ENCODE measurements around the gene SMG5. TPM values are rescaled to one million over a fixed set of nuclear protein-coding genes. Genes with fewer than 3 reads are reported as not detected.

SMG5 gene
- total RNA-seq, 1 experiment from 2014 or later, result 109 TPM

DNA sequence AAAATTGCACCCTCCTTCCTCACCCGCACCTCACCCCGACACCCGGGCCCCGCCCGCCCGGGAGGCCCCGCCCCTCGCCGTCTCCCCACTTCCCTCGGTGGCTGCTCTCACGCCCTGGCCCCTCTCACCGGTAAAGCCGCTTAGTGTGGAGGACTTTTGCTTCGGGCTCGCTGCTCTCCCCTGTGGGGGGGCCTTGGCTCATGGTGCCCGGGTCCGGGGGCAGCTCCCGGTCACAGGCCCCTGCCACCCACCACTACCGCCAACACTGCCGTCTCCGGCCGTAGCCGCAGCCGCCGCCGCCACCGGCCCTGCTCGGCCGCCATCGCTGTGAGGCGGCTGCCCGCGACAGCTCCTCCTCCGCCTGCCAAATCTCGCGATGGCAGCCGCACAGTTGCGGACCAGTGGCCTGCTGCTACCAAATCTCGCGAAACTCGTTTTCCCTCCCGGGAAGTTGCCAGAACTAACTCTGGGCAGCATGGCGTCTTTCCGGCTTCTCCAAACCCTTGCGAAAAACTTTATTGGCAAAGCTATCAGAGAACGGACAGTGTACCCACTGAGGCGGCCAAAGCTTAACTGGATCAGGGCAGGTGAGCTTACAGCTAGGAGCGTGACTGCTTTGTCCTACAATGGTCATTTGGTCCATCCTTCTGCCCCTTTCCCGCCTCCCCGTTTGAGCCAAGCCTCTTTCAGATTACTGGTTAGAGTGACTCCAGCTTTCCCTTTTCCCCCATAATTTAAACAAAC, at the start of gene SMG5 (continued):
- TF ChIP-seq ZNF396 (CRISPR knock-in tag; IDR thresholded peaks at IDR 0.05; ENCODE audit: borderline replicate concordance), result no peak
- peak; percentile 60; the same call in 1 of the 2 replicates for TF ChIP-seq ZBTB21 (CRISPR knock-in tag; IDR thresholded peaks at IDR 0.05; ENCODE audit: borderline replicate concordance)
- TF ChIP-seq CBFB (CRISPR knock-in tag; IDR thresholded peaks at IDR 0.05; ENCODE audit: low read depth), result peak; percentile 88; the same call in 1 of the 2 replicates
- TF ChIP-seq ZNF416 (CRISPR knock-in tag; IDR thresholded peaks at IDR 0.05), result peak; percentile 84; the same call in 1 of the 2 replicates
- TF ChIP-seq, protein P1, sequence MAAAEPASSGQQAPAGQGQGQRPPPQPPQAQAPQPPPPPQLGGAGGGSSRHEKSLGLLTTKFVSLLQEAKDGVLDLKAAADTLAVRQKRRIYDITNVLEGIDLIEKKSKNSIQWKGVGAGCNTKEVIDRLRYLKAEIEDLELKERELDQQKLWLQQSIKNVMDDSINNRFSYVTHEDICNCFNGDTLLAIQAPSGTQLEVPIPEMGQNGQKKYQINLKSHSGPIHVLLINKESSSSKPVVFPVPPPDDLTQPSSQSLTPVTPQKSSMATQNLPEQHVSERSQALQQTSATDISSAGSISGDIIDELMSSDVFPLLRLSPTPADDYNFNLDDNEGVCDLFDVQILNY (CRISPR knock-in tag; IDR thresholded peaks at IDR 0.05), result no peak; the same call in 1 of the 2 replicates
- no peak for TF ChIP-seq TEAD4 (CRISPR knock-in tag; IDR thresholded peaks at IDR 0.05)
- TF ChIP-seq, protein P2, sequence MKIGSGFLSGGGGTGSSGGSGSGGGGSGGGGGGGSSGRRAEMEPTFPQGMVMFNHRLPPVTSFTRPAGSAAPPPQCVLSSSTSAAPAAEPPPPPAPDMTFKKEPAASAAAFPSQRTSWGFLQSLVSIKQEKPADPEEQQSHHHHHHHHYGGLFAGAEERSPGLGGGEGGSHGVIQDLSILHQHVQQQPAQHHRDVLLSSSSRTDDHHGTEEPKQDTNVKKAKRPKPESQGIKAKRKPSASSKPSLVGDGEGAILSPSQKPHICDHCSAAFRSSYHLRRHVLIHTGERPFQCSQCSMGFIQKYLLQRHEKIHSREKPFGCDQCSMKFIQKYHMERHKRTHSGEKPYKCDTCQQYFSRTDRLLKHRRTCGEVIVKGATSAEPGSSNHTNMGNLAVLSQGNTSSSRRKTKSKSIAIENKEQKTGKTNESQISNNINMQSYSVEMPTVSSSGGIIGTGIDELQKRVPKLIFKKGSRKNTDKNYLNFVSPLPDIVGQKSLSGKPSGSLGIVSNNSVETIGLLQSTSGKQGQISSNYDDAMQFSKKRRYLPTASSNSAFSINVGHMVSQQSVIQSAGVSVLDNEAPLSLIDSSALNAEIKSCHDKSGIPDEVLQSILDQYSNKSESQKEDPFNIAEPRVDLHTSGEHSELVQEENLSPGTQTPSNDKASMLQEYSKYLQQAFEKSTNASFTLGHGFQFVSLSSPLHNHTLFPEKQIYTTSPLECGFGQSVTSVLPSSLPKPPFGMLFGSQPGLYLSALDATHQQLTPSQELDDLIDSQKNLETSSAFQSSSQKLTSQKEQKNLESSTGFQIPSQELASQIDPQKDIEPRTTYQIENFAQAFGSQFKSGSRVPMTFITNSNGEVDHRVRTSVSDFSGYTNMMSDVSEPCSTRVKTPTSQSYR (CRISPR knock-in tag; IDR thresholded peaks at IDR 0.05), result 0 out of 2 replicates have a peak, but pooled peaks have one; percentile 17
- TF ChIP-seq, protein P3, sequence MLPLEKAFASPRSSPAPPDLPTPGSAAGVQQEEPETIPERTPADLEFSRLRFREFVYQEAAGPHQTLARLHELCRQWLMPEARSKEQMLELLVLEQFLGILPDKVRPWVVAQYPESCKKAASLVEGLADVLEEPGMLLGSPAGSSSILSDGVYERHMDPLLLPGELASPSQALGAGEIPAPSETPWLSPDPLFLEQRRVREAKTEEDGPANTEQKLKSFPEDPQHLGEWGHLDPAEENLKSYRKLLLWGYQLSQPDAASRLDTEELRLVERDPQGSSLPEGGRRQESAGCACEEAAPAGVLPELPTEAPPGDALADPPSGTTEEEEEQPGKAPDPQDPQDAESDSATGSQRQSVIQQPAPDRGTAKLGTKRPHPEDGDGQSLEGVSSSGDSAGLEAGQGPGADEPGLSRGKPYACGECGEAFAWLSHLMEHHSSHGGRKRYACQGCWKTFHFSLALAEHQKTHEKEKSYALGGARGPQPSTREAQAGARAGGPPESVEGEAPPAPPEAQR (CRISPR knock-in tag; IDR thresholded peaks at IDR 0.05), result no peak
- TF ChIP-seq, protein P4, sequence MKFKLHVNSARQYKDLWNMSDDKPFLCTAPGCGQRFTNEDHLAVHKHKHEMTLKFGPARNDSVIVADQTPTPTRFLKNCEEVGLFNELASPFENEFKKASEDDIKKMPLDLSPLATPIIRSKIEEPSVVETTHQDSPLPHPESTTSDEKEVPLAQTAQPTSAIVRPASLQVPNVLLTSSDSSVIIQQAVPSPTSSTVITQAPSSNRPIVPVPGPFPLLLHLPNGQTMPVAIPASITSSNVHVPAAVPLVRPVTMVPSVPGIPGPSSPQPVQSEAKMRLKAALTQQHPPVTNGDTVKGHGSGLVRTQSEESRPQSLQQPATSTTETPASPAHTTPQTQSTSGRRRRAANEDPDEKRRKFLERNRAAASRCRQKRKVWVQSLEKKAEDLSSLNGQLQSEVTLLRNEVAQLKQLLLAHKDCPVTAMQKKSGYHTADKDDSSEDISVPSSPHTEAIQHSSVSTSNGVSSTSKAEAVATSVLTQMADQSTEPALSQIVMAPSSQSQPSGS (CRISPR knock-in tag; IDR thresholded peaks at IDR 0.05; ENCODE audit: borderline replicate concordance, low read depth), result no peak
- TF ChIP-seq, protein P5, sequence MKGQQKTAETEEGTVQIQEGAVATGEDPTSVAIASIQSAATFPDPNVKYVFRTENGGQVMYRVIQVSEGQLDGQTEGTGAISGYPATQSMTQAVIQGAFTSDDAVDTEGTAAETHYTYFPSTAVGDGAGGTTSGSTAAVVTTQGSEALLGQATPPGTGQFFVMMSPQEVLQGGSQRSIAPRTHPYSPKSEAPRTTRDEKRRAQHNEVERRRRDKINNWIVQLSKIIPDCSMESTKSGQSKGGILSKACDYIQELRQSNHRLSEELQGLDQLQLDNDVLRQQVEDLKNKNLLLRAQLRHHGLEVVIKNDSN (CRISPR knock-in tag; IDR thresholded peaks at IDR 0.05), result peak; percentile 41
- peak; percentile 90; the same call in 1 of the 2 replicates for TF ChIP-seq TEAD1 (CRISPR knock-in tag; IDR thresholded peaks at IDR 0.05)
- no peak for TF ChIP-seq GTF2I (CRISPR knock-in tag; conservative IDR thresholded peaks at IDR 0.05)
- no peak for TF ChIP-seq JUN (CRISPR knock-in tag; IDR thresholded peaks at IDR 0.05)
- no peak for TF ChIP-seq NR3C1 (CRISPR knock-in tag; conservative IDR thresholded peaks at IDR 0.05; ENCODE audit: low read depth)
- TF ChIP-seq EMX1 (CRISPR knock-in tag; IDR thresholded peaks at IDR 0.05), result no peak
- TF ChIP-seq NR2C2 (CRISPR knock-in tag; IDR thresholded peaks at IDR 0.05), result no peak
- TF ChIP-seq, protein P6, sequence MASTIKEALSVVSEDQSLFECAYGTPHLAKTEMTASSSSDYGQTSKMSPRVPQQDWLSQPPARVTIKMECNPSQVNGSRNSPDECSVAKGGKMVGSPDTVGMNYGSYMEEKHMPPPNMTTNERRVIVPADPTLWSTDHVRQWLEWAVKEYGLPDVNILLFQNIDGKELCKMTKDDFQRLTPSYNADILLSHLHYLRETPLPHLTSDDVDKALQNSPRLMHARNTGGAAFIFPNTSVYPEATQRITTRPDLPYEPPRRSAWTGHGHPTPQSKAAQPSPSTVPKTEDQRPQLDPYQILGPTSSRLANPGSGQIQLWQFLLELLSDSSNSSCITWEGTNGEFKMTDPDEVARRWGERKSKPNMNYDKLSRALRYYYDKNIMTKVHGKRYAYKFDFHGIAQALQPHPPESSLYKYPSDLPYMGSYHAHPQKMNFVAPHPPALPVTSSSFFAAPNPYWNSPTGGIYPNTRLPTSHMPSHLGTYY (CRISPR knock-in tag; IDR thresholded peaks at IDR 0.05), result no peak
- TF ChIP-seq HMGA2 (CRISPR knock-in tag; IDR thresholded peaks at IDR 0.05), result no peak
- TF ChIP-seq TP53 (CRISPR knock-in tag; IDR thresholded peaks at IDR 0.05), result 0 out of 2 replicates have a peak, but pooled peaks have one; percentile 74
- TF ChIP-seq, protein P7, sequence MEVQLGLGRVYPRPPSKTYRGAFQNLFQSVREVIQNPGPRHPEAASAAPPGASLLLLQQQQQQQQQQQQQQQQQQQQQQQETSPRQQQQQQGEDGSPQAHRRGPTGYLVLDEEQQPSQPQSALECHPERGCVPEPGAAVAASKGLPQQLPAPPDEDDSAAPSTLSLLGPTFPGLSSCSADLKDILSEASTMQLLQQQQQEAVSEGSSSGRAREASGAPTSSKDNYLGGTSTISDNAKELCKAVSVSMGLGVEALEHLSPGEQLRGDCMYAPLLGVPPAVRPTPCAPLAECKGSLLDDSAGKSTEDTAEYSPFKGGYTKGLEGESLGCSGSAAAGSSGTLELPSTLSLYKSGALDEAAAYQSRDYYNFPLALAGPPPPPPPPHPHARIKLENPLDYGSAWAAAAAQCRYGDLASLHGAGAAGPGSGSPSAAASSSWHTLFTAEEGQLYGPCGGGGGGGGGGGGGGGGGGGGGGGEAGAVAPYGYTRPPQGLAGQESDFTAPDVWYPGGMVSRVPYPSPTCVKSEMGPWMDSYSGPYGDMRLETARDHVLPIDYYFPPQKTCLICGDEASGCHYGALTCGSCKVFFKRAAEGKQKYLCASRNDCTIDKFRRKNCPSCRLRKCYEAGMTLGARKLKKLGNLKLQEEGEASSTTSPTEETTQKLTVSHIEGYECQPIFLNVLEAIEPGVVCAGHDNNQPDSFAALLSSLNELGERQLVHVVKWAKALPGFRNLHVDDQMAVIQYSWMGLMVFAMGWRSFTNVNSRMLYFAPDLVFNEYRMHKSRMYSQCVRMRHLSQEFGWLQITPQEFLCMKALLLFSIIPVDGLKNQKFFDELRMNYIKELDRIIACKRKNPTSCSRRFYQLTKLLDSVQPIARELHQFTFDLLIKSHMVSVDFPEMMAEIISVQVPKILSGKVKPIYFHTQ (CRISPR knock-in tag; IDR thresholded peaks at IDR 0.05), result no peak
- peak; percentile 67; the same call in 1 of the 2 replicates for TF ChIP-seq KAT7 (CRISPR knock-in tag; IDR thresholded peaks at IDR 0.05; ENCODE audit: borderline replicate concordance)
- no peak for TF ChIP-seq FOXJ3 (CRISPR knock-in tag; IDR thresholded peaks at IDR 0.05; ENCODE audit: borderline replicate concordance)
- TF ChIP-seq, protein P8, sequence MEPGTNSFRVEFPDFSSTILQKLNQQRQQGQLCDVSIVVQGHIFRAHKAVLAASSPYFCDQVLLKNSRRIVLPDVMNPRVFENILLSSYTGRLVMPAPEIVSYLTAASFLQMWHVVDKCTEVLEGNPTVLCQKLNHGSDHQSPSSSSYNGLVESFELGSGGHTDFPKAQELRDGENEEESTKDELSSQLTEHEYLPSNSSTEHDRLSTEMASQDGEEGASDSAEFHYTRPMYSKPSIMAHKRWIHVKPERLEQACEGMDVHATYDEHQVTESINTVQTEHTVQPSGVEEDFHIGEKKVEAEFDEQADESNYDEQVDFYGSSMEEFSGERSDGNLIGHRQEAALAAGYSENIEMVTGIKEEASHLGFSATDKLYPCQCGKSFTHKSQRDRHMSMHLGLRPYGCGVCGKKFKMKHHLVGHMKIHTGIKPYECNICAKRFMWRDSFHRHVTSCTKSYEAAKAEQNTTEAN (CRISPR knock-in tag; IDR thresholded peaks at IDR 0.05), result peak; percentile 80; the same call in 1 of the 2 replicates
- peak; percentile 91 for TF ChIP-seq FOXP1 (CRISPR knock-in tag; IDR thresholded peaks at IDR 0.05; ENCODE audit: borderline replicate concordance)
- TF ChIP-seq, protein P9, sequence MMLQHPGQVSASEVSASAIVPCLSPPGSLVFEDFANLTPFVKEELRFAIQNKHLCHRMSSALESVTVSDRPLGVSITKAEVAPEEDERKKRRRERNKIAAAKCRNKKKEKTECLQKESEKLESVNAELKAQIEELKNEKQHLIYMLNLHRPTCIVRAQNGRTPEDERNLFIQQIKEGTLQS (CRISPR knock-in tag; conservative IDR thresholded peaks at IDR 0.05), result no peak

Data from WTC11 (cell line).